ENCODE results near the gene MAP6D1.

The MAP6D1 gene

GRCh38 chr3:183825456-183826161 lies at the start of gene MAP6D1:
Gene MAP6D1 (minus strand): TSS chr3:183825577. CDS start chr3:183825547, 30 bp downstream.
- peak; percentile 46 for DNase-seq

- no peak for DNase-seq
Measured at GRCh38 chr3:183873914-183874313, 48.5 kb upstream of the MAP6D1 start.

- DNase-seq = no peak
Measured at GRCh38 chr3:183871541-183871940, 46.2 kb upstream of the MAP6D1 start.

- no peak for DNase-seq
Measured at GRCh38 chr3:183870563-183870962, 45.2 kb upstream of the MAP6D1 start.

GRCh38 chr3:183868796-183869195 lies 43.4 kb upstream of the MAP6D1 start:
- DNase-seq = no peak

GRCh38 chr3:183862610-183863009 lies 37.2 kb upstream of the MAP6D1 start:
- no peak for DNase-seq

- DNase-seq = no peak
Measured at GRCh38 chr3:183857863-183858262, 32.5 kb upstream of the MAP6D1 start.

GRCh38 chr3:183854318-183855035 lies 29.1 kb upstream of the MAP6D1 start:
- DNase-seq = no peak

GRCh38 chr3:183845608-183846288 lies 20.4 kb upstream of the MAP6D1 start:
- DNase-seq = no peak

- no peak for DNase-seq
Measured at GRCh38 chr3:183845090-183845489, 19.7 kb upstream of the MAP6D1 start.

GRCh38 chr3:183844606-183845005 lies 19.2 kb upstream of the MAP6D1 start:
- no peak for DNase-seq

- DNase-seq = no peak
Measured at GRCh38 chr3:183839751-183840150, 14.4 kb upstream of the MAP6D1 start.

- DNase-seq = no peak
Measured at GRCh38 chr3:183837894-183838293, 12.5 kb upstream of the MAP6D1 start.

- DNase-seq = no peak
Measured at GRCh38 chr3:183837390-183837789, 12.0 kb upstream of the MAP6D1 start.

GRCh38 chr3:183833516-183833915 lies 8.1 kb upstream of the MAP6D1 start:
- DNase-seq = no peak

- DNase-seq = no peak
Measured at GRCh38 chr3:183830187-183830586, 4.8 kb upstream of the MAP6D1 start.

- DNase-seq = no peak
Measured at GRCh38 chr3:183829466-183829865, 4.1 kb upstream of the MAP6D1 start.

- no peak for DNase-seq
Measured at GRCh38 chr3:183828538-183828870, 3.1 kb upstream of the MAP6D1 start.

GRCh38 chr3:183827809-183828537 lies 2.6 kb upstream of the MAP6D1 start:
- no peak for DNase-seq

- no peak for DNase-seq
Measured at GRCh38 chr3:183826448-183827250, 1.3 kb upstream of the MAP6D1 start.

- no peak for DNase-seq
Measured at GRCh38 chr3:183824761-183825455, 469 bp downstream of the MAP6D1 start.

- no peak for DNase-seq
Measured at GRCh38 chr3:183823963-183824362, 1.4 kb downstream of the MAP6D1 start.
